Breast epithelium (tissue), 4 donors: ENCODE measurements around the gene CCDC34. TPM values are rescaled to one million over a fixed set of nuclear protein-coding genes. Genes with fewer than 3 reads are reported as not detected.

ENCODE experiments used
- DNase-seq, 2 donors: peaks; one replicate each; pipeline ENCODE4 v3.0.0-alpha.2; 2019; ENCODE audit warnings: low spot score in 2 of 2
- H3K27ac ChIP-seq, 2 donors: fragments of 200-600 bp; sonication (generic) in 1 of 2; one replicate each; pipeline ENCODE4 v1.5.1; 2016 to 2019; ENCODE audit warnings: mild to moderate bottlenecking in 1 of 2
- H3K27me3 ChIP-seq, 2 donors: fragments of 200-600 bp; sonication (generic) in 1 of 2; one replicate each; pipeline versions ENCODE4 v1.5.1 to v1.6.0; 2017 to 2019; ENCODE audit warnings: control low read depth in 1 of 2, mild to moderate bottlenecking in 1 of 2
- H3K36me3 ChIP-seq: fragments of 200-600 bp; one replicate; pipeline ENCODE4 v1.5.1; 2019
- H3K4me1 ChIP-seq, 2 donors: fragments of 200-600 bp; sonication (generic); one replicate each; pipeline ENCODE4 v1.5.1; 2016 to 2019; ENCODE audit warnings: control low read depth in 1 of 2
- H3K4me3 ChIP-seq, 3 donors: fragments of 200-600 bp; sonication (generic); 1 replicate in 2 of 3; 2 replicates in 1 of 3; pipeline ENCODE4 v1.5.1; 2016 to 2019; ENCODE audit warnings: mild to moderate bottlenecking in 3 of 3, moderate library complexity in 2 of 3
- H3K9me3 ChIP-seq, 2 donors: fragments of 200-600 bp; sonication (generic) in 1 of 2; one replicate each; pipeline ENCODE4 v1.5.1; 2016 to 2019; ENCODE audit warnings: control low read depth in 1 of 2
- CTCF ChIP-seq, 3 donors: fragments of 450-650 bp; IDR thresholded peaks; one replicate each; pipeline ENCODE4 v1.5.1; 2016 to 2017; ENCODE audit warnings: antibody characterized with exemption in 3 of 3, mild to moderate bottlenecking in 3 of 3, moderate library complexity in 3 of 3
- POLR2A ChIP-seq: fragments of 450-650 bp; IDR thresholded peaks from one replicate; pipeline ENCODE4 v1.6.1; 2016; ENCODE audit warnings: antibody characterized with exemption, mild to moderate bottlenecking, moderate library complexity
- POLR2AphosphoS5 ChIP-seq, 3 donors: sonication (generic); formaldehyde crosslinking; IDR thresholded peaks; one replicate each; pipeline ENCODE4 v1.6.1; 2017; ENCODE audit warnings: antibody characterized with exemption in 3 of 3
- intact Hi-C: fragments of 100-400 bp; cut with DNase I; formaldehyde crosslinking; loops from one replicate; pipeline ENCODE4 v1.15.1; 2023; ENCODE audit warnings: low total_unique reads
- total RNA-seq, 3 donors: library from RNA; depleted of rRNA; stranded (reverse); fragments of >200 nt; gene quantifications; one replicate each; pipeline ENCODE4 v1.1.0, GENCODE V29; 2016

Gene CCDC34
- total RNA-seq, 3 donors from 2014 or later = 2.2 to 9.7 (median 4.9) TPM

DNA sequence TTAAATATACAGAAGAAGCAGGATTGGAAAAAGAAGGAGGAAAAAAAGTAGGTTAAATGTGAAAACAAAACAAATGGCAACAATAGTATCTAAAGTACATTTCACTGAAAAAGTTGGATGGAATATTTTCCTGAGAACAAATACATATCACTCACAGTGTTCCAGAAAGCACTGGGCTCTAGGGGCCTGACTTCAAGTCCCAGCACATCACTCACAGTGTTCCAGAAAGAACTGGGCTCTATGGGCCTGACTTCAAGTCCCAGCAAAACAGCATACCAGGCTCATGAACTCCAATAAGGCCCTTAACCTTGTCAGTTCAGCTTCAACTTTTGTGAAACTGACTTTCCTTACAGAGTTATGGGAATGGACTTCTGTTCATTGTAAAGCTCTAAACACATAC, 46.0 kb upstream of the CCDC34 start:
- TF ChIP-seq POLR2A = no peak
- TF ChIP-seq POLR2AphosphoS5 (IDR thresholded peaks at IDR 0.05) = no peak
- no peak for TF ChIP-seq CTCF (IDR thresholded peaks at IDR 0.05)
- no peaks in the 10 kb centered on the region for H3K9me3 ChIP-seq
- H3K36me3 ChIP-seq = no peaks in the 10 kb centered on the region
- no peak for DNase-seq
- H3K27ac ChIP-seq = no peak overlapping the region
- no peaks in the 10 kb centered on the region for H3K4me1 ChIP-seq
- intact Hi-C loops = no loop called here
- H3K4me3 ChIP-seq = no peak overlapping the region
- H3K27me3 ChIP-seq = no peaks in the 10 kb centered on the region

- Histone ChIP-seq H3K9me3 (no peaks in the 10 kb centered on the region), H3K27ac (no peak overlapping the region), H3K4me1 (no peaks in the 10 kb centered on the region), H3K4me3 (no peak overlapping the region), H3K36me3 (no peaks in the 10 kb centered on the region), H3K27me3 (no peaks in the 10 kb centered on the region)
- DNase-seq = no peak
- intact Hi-C loops = no loop called here
- TF ChIP-seq POLR2A = no peak
- TF ChIP-seq CTCF (IDR thresholded peaks at IDR 0.05) = no peak
- TF ChIP-seq POLR2AphosphoS5 (IDR thresholded peaks at IDR 0.05) = no peak
These were observed 45.3 kb upstream of the CCDC34 start for GRCh38 chr11:27408246-27408800.

DNA sequence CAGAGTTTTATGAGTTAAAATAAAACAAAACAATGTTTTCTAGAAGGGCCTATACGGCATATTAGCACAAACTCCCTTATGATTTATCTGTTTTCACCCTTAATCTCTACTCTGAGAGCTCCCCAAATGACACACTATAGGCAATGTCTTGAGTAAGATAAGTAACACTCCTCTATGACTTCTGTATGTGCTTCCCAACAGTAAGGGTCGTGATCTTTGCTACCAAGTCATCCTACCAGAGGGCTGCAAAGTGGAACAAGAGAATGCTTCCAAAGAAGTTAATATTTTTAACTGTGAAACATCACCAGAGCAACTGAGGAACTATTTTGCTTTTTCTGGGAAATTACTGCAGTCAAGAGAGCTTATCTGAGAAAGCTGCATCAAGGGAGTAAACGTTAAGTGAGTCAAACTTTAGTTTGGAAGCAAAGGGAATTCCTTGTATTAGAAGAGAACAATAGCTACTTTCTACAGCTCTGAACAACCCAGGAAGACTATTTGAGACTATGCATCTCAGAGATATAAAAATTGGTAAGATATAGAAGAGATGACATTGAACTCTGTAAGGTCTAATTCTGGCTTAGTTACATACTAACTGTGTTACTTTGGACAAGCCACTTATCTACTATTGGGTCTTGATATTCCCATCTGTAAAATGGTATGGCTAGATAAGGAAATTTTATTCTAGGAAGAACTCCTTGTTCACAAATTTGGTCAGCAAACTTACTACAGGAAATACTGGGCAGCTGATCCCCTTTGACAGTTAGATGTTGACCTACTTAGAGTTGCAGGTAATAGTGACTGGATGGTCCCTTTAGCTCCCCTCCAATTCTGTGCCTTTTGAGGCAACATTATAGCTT, 43.7 kb upstream of the CCDC34 start:
- DNase-seq = no peak
- H3K4me1 ChIP-seq = no peaks in the 10 kb centered on the region
- H3K27me3 ChIP-seq = no peaks in the 10 kb centered on the region
- H3K36me3 ChIP-seq = no peaks in the 10 kb centered on the region
- TF ChIP-seq POLR2AphosphoS5 (IDR thresholded peaks at IDR 0.05) (no peak), CTCF (IDR thresholded peaks at IDR 0.05) (no peak), POLR2A (no peak)
- H3K27ac ChIP-seq = no peak overlapping the region
- intact Hi-C loops = no loop called here
- no peaks in the 10 kb centered on the region for H3K9me3 ChIP-seq
- no peak overlapping the region for H3K4me3 ChIP-seq

GRCh38 chr11:27405134-27405533, 42.1 kb upstream of the CCDC34 start:
- H3K9me3 ChIP-seq = no peaks in the 10 kb centered on the region
- H3K36me3 ChIP-seq = no peaks in the 10 kb centered on the region
- no peak for TF ChIP-seq CTCF (IDR thresholded peaks at IDR 0.05)
- no peak for TF ChIP-seq POLR2AphosphoS5 (IDR thresholded peaks at IDR 0.05)
- no peak for TF ChIP-seq POLR2A
- H3K27ac ChIP-seq = no peak overlapping the region
- H3K4me3 ChIP-seq = no peak overlapping the region
- H3K27me3 ChIP-seq = no peaks in the 10 kb centered on the region
- H3K4me1 ChIP-seq = no peaks in the 10 kb centered on the region
- DNase-seq = no peak
- intact Hi-C loops = no loop called here

- intact Hi-C loops = no loop called here
- no peak for TF ChIP-seq POLR2A
- TF ChIP-seq POLR2AphosphoS5 (IDR thresholded peaks at IDR 0.05) = no peak
- no peak for TF ChIP-seq CTCF (IDR thresholded peaks at IDR 0.05)
These were observed 41.4 kb upstream of the CCDC34 start for GRCh38 chr11:27404427-27404826.

More at GRCh38 chr11:27404427-27404826, 41.4 kb upstream of the CCDC34 start:
- no peak for DNase-seq
- H3K9me3 ChIP-seq = no peaks in the 10 kb centered on the region
- no peaks in the 10 kb centered on the region for H3K36me3 ChIP-seq
- H3K4me1 ChIP-seq = no peaks in the 10 kb centered on the region
- no peak overlapping the region for H3K4me3 ChIP-seq
- peak overlapping the region in 1 of 2 donors; percentile 37 for H3K27ac ChIP-seq
- H3K27me3 ChIP-seq = no peaks in the 10 kb centered on the region
